HepG2 (cell line): ENCODE measurements around the gene AGXT. TPM values are rescaled to one million over a fixed set of nuclear protein-coding genes. Genes with fewer than 3 reads are reported as not detected.

Source experiments
- CREM ChIP-seq, 2 experiments: sonication (generic) in 1 of 2; formaldehyde crosslinking in 1 of 2; IDR thresholded peaks; 2 replicates each; pipeline versions ENCODE4 v1.4.0 to v1.6.1; 2016 to 2020; ENCODE audit warnings: antibody characterized with exemption in 1 of 2, mild to moderate bottlenecking in 1 of 2, missing genetic modification reagents in 1 of 2
- DPF2 ChIP-seq: sonication (generic); formaldehyde crosslinking; IDR thresholded peaks from 2 replicates; pipeline ENCODE4 v1.4.0; 2020; ENCODE audit warnings: mild to moderate bottlenecking, low read depth, missing genetic modification reagents, borderline replicate concordance
- FOXO1 ChIP-seq: sonication (generic); formaldehyde crosslinking; IDR thresholded peaks from 2 replicates; pipeline ENCODE4 v1.4.0; 2020; ENCODE audit warnings: missing genetic modification reagents
- HMG20A ChIP-seq: IDR thresholded peaks from 2 replicates; pipeline ENCODE4 v1.6.1; 2016; ENCODE audit warnings: borderline replicate concordance
- HNF1A ChIP-seq, 2 experiments: sonication (generic) in 1 of 2; formaldehyde crosslinking in 1 of 2; IDR thresholded peaks; 2 replicates each; pipeline versions ENCODE4 v1.4.0 to v1.6.1; 2016 to 2020; ENCODE audit warnings: borderline replicate concordance in 1 of 2, low read depth in 1 of 2, mild to moderate bottlenecking in 1 of 2, missing genetic modification reagents in 1 of 2
- IKZF5 ChIP-seq: IDR thresholded peaks from 2 replicates; pipeline ENCODE4 v1.6.1; 2018; ENCODE audit warnings: missing genetic modification reagents, mild to moderate bottlenecking, missing compliant biosample characterization
- IRF2 ChIP-seq: IDR thresholded peaks from 2 replicates; pipeline ENCODE4 v1.6.1; 2018; ENCODE audit warnings: missing genetic modification reagents, missing compliant biosample characterization
- ISL2 ChIP-seq: sonication (generic); formaldehyde crosslinking; IDR thresholded peaks from 2 replicates; pipeline ENCODE4 v1.5.0; 2020; ENCODE audit warnings: missing genetic modification reagents
- NCOA2 ChIP-seq: sonication (generic); formaldehyde crosslinking; IDR thresholded peaks from 2 replicates; pipeline ENCODE4 v1.8.0; 2022; ENCODE audit warnings: inconsistent platforms
- PITX1 ChIP-seq: sonication (generic); formaldehyde crosslinking; IDR thresholded peaks from 2 replicates; pipeline ENCODE4 v1.5.1; 2020; ENCODE audit warnings: mild to moderate bottlenecking, missing genetic modification reagents
- SKI ChIP-seq: fragments of 450-650 bp; IDR thresholded peaks from one replicate; pipeline ENCODE4 v1.6.1; 2018; ENCODE audit warnings: mild to moderate bottlenecking; ENCODE audit not compliant: partially characterized antibody
- TBL1XR1 ChIP-seq: fragments of 150-350 bp; IDR thresholded peaks from 2 replicates; pipeline ENCODE4 v1.6.1; 2014; ENCODE audit warnings: borderline replicate concordance, low read length; ENCODE audit not compliant: partially characterized antibody
- ZBTB33 ChIP-seq: sonication (generic); formaldehyde crosslinking; IDR thresholded peaks from 2 replicates; pipeline ENCODE4 v1.4.0; 2020; ENCODE audit warnings: missing genetic modification reagents
- ZNF580 ChIP-seq: IDR thresholded peaks from 2 replicates; pipeline ENCODE4 v1.6.1; 2016; ENCODE audit warnings: low read depth, borderline replicate concordance
- ZNF614 ChIP-seq: IDR thresholded peaks from 2 replicates; pipeline ENCODE4 v1.6.1; 2018; ENCODE audit warnings: missing biosample characterization, missing genetic modification reagents, inconsistent platforms, borderline replicate concordance
- ZNF776 ChIP-seq: sonication (generic); formaldehyde crosslinking; IDR thresholded peaks from 2 replicates; pipeline ENCODE4 v1.4.0; 2020; ENCODE audit warnings: mild to moderate bottlenecking, missing genetic modification reagents
- polyA plus RNA-seq, 8 experiments: library from polyadenylated mRNA; depleted of rRNA in 3 of 8; stranded (reverse) in 7 of 8; unstranded in 1 of 8; fragments of >200 nt; fragmentation: Illumina TruSeq in 4 of 8; extraction: Trizol in 4 of 8; gene quantifications; 2 replicates each; pipeline versions ENCODE4 v1.2.1 to v1.2.3, GENCODE V29; 2011 to 2016; ENCODE audit warnings: low read depth in 4 of 8, missing spikeins in 1 of 8, mixed read lengths in 1 of 8; ENCODE audit not compliant: insufficient read depth in 1 of 8
- total RNA-seq, 5 experiments: library from RNA; depleted of rRNA; stranded (reverse); fragments of >200 nt; fragmentation: Illumina TruSeq; extraction: Trizol; gene quantifications; 2 replicates each; pipeline ENCODE4 v1.2.3, GENCODE V29; 2016; ENCODE audit warnings: low read depth in 1 of 5
- TF ChIP-seq, protein P1 (sequence below): sonication (generic); formaldehyde crosslinking; IDR thresholded peaks from 2 replicates; pipeline ENCODE4 v1.5.0; 2020; ENCODE audit warnings: mild to moderate bottlenecking, missing genetic modification reagents
- TF ChIP-seq, protein P2 (sequence below): IDR thresholded peaks from 2 replicates; pipeline ENCODE4 v1.6.1; 2012; ENCODE audit warnings: inconsistent platforms

The AGXT gene
- total and polyA plus RNA-seq, 2 of the 13 experiments (the other 11 are each of a cell fraction or from before 2014, with no cell fraction given) = 41.9 to 96.1 TPM

DNA sequence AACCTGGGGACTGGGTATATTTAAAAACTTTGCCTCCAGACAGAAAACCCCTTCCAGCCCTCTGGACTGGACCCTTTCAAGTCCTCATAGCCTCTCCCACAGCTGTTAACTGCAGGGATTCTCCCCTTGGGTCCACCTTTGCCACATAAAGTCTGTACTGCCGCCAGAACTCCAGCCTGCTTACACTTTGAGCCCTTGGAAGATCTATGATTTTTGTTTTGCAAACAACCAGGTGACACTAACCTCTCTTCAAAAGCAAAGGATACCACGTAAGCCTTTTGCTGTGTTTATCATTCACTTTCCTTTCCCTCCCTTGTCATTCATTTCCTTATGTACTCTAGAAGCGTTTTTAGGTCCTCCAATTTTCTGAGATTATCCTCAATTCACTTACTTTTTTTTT lies 4.1 kb upstream of the AGXT start (continued):
- TF ChIP-seq, protein P1, sequence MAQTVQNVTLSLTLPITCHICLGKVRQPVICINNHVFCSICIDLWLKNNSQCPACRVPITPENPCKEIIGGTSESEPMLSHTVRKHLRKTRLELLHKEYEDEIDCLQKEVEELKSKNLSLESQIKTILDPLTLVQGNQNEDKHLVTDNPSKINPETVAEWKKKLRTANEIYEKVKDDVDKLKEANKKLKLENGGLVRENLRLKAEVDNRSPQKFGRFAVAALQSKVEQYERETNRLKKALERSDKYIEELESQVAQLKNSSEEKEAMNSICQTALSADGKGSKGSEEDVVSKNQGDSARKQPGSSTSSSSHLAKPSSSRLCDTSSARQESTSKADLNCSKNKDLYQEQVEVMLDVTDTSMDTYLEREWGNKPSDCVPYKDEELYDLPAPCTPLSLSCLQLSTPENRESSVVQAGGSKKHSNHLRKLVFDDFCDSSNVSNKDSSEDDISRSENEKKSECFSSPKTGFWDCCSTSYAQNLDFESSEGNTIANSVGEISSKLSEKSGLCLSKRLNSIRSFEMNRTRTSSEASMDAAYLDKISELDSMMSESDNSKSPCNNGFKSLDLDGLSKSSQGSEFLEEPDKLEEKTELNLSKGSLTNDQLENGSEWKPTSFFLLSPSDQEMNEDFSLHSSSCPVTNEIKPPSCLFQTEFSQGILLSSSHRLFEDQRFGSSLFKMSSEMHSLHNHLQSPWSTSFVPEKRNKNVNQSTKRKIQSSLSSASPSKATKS (CRISPR knock-in tag) = no peak
- peak; percentile 73; the same call in 1 of the 2 replicates for TF ChIP-seq PITX1 (CRISPR knock-in tag)
- peak; percentile 49; the same call in 1 of the 2 replicates for TF ChIP-seq IRF2 (CRISPR knock-in tag)
- TF ChIP-seq HMG20A (CRISPR knock-in tag) = peak; percentile 51; the same call in 1 of the 2 replicates
- 0 out of 2 replicates have a peak, but pooled peaks have one; percentile 46 for TF ChIP-seq ISL2 (CRISPR knock-in tag)
- no peak for TF ChIP-seq ZBTB33 (CRISPR knock-in tag)
- peak; percentile 54 for TF ChIP-seq CREM (IDR thresholded peaks at IDR 0.05)
- TF ChIP-seq CREM (CRISPR knock-in tag; IDR thresholded peaks at IDR 0.05) = no peak
- TF ChIP-seq TBL1XR1 = no peak
- peak; percentile 58; the same call in 1 of the 2 replicates for TF ChIP-seq IKZF5 (CRISPR knock-in tag)
- TF ChIP-seq SKI = peak; percentile 67
- no peak for TF ChIP-seq ZNF614 (CRISPR knock-in tag)
- TF ChIP-seq DPF2 = peak; percentile 69; the same call in 1 of the 2 replicates
- TF ChIP-seq, protein P2, sequence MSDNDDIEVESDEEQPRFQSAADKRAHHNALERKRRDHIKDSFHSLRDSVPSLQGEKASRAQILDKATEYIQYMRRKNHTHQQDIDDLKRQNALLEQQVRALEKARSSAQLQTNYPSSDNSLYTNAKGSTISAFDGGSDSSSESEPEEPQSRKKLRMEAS = 0 out of 2 replicates have a peak, but pooled peaks have one; percentile 15
- peak; percentile 20; the same call in 1 of the 2 replicates for TF ChIP-seq ZNF580 (CRISPR knock-in tag)
- TF ChIP-seq NCOA2 = peak; percentile 41; the same call in 1 of the 2 replicates
- TF ChIP-seq HNF1A (IDR thresholded peaks at IDR 0.05; ENCODE audit: low read depth) = peak; percentile 24; the same call in 1 of the 2 replicates
- TF ChIP-seq HNF1A (CRISPR knock-in tag; IDR thresholded peaks at IDR 0.05; ENCODE audit: borderline replicate concordance) = no peak
- TF ChIP-seq ZNF776 (CRISPR knock-in tag) = no peak
- TF ChIP-seq FOXO1 (CRISPR knock-in tag) = peak; percentile 89; the same call in 1 of the 2 replicates
